Measurements from ENCODE around the gene CRISP3. TPM values are rescaled to one million over a fixed set of nuclear protein-coding genes. Genes with fewer than 3 reads are reported as not detected.

CRISP3 gene
- total RNA-seq, 1 experiment from 2014 or later: not detected

Other genes with a start within 250 kb of the CRISP3 start
- not detected in 2 replicates for gene GLYATL3, start 244.5 kb downstream of the CRISP3 start, total RNA-seq (2014; rRNA removed; shearing (Covaris generic))
- 0.20 and 0.60 TPM in 2 replicates for gene C6orf141, start 193.7 kb downstream of the CRISP3 start, total RNA-seq (2014; rRNA removed; shearing (Covaris generic))
- not detected in 2 replicates for gene RHAG, start 107.5 kb downstream of the CRISP3 start, total RNA-seq (2014; rRNA removed; shearing (Covaris generic))
- gene CRISP2, start 30.8 kb downstream of the CRISP3 start, total RNA-seq (2014; rRNA removed; shearing (Covaris generic)): not detected in 2 replicates
- not detected in 2 replicates for gene PGK2, start 42.9 kb upstream of the CRISP3 start, total RNA-seq (2014; rRNA removed; shearing (Covaris generic))
- not detected in 2 replicates for gene CRISP1, start 122.1 kb upstream of the CRISP3 start, total RNA-seq (2014; rRNA removed; shearing (Covaris generic))
- not detected in 2 replicates for gene DEFB114, start 219.8 kb upstream of the CRISP3 start, total RNA-seq (2014; rRNA removed; shearing (Covaris generic))
- not detected in 2 replicates for gene DEFB113, start 225.2 kb upstream of the CRISP3 start, total RNA-seq (2014; rRNA removed; shearing (Covaris generic))